Measurements from ENCODE around the gene EIF5B.

EIF5B gene

GRCh38 chr2:99414566-99414965, 77.4 kb downstream of the EIF5B start:
- DNase-seq = no peak

DNA sequence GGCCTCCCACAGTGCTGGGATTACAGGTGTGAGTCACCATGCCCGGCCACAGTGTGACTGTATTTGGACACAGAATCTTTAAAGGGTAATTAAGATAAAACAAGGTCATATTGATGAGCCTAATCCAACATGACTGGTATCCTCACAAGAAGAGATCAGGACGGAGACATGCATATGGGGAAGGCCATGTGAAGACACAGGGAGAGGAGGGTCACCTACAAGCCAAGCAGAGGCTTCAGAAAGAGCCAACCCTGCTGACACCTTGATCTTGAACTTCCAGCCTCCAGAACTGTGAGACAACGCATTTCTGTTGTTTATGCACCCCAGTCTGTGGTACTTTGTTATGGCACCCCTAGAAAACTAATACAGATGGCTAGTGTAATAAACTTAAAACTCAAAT, 80.2 kb downstream of the EIF5B start:
- DNase-seq = no peak

GRCh38 chr2:99420031-99420430, 82.8 kb downstream of the EIF5B start:
- DNase-seq = no peak

DNA sequence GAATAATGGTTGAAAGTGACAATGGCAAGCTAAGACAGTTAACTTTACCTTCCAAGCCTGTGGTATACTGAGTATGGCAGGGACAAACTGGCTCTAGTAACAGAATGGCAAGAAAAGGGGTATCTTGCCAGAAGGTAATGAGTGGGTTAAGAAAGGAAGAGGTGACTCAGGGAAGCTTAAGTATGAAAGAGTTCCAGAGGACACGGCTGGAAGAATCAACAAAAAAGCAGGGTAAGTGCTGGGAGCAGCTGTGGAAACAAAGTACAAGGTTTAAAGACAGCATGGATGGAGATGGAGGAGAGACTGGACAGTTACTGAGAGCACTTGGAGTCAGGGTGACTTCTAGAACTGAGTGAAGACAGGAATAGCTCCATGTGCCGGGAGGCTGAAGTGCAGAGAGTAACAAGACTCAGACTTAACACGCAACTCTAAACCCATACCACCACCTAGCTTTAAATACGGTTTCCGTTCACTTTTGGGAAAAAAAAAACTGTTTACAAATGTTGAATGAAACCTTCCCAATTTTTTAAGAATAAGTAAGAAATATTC, 83.6 kb downstream of the EIF5B start:
- no peak for DNase-seq

DNA sequence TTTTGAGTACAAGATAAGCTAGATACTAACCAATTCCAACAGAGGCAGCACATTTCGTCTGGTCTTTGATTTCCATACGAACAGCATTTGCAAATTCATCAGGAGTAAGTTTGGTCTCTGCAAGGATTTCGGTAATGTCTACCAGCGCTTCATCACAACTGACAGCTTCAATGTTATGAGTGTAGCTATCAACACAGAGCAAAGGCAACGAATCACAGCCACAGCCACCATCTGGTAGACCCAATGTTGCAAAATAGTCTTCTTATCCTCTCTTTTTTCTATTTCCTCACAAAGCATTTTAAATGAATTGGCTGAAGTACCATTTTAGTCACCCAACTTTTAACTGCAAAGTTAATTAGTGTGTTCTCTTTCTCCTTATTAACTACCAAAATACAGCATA, 84.3 kb downstream of the EIF5B start:
- DNase-seq = no peak

- no peak for DNase-seq
These were observed 85.4 kb downstream of the EIF5B start for GRCh38 chr2:99422599-99422998.

GRCh38 chr2:99424371-99424770, 87.2 kb downstream of the EIF5B start:
- no peak for DNase-seq

- no peak for DNase-seq
These were observed 87.8 kb downstream of the EIF5B start for GRCh38 chr2:99425022-99425421.

- no peak for DNase-seq
These were observed 93.6 kb downstream of the EIF5B start for GRCh38 chr2:99430614-99431291.

GRCh38 chr2:99431587-99432275, 94.5 kb downstream of the EIF5B start:
- DNase-seq = no peak

DNA sequence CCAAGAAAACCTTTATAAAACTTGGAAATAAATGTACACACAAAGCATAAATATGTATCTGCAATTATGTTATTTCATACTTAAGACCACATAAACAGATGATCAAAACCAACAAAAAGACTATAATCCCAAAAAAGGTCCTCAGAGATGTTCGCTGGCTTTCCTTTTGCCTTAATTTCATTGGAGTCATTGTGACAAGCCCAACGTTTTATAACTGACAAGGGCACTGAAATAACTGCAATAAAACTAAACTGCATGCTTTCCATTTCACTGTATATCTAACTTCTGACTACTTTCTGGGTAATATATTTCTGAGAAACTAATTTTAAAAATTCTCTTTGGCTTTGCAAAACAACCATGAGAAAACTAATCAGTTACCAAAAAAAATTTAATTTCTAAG, 96.2 kb downstream of the EIF5B start:
- DNase-seq = no peak

GRCh38 chr2:99436874-99437273, 99.7 kb downstream of the EIF5B start:
- DNase-seq = no peak

DNA sequence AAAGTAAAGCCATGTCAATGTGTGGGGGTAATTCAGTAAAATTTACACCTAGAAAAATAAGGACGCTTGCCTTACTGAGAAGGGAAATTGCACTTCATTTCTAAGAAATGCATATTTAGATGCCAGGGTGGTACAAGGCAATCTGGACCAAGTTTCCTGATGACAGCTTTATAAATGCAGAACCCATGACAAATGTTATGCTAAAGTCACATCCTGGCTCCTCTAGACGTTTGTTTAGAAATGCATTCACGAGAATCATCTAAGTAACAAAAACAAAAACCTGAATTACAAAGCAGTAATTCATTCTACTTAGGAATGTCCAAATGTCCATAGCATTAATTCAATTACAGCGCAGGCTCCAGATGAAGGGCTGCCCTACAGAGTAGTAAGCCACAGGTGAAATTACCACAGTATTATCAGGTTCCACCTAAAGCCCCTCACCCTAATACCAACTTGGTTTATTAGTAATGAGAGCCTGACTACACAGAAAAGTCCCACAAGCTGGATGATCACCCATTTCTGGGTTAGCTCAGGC, 102.8 kb downstream of the EIF5B start:
- no peak for DNase-seq

DNA sequence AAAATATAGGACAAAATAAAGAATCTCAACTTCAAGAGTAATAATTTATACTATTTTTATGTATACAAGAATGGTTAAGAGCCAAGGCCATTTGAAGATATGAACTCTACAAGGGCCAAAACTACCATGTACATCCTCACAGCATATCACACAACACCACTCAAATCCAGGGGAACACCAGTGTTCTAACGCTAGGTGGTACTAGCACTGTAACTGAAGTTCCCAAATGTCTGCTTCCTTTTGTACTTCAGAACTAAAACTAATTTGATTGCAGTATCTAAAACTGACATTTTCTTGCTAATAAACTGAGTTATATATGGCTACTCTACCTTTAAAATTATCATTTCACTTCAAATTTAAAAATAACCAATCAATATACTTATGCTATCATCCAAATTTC, 105.6 kb downstream of the EIF5B start:
- DNase-seq = no peak

DNA sequence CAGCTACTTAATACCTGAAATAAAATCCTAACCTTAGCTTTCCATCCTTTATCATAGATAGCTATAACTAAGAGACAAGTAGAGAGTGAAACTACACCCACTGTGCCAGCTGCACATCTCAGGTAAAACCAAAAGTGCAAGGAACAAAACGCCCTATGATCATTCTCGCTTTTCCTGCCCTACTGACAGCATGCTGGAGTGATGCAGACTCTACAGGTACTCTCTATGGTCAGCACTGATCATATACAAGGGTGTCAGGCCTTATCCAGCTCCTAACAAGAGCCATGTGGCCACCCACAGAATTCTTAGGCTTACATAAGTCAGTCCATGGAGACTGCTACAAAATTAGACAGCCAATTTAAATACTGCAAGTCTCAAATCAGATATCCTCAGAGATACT, 107.0 kb downstream of the EIF5B start:
- DNase-seq = no peak

- DNase-seq = no peak
These were observed 107.9 kb downstream of the EIF5B start for GRCh38 chr2:99445065-99445464.

- DNase-seq = no peak
These were observed 111.4 kb downstream of the EIF5B start for GRCh38 chr2:99448556-99448955.

GRCh38 chr2:99450199-99450598, 113.0 kb downstream of the EIF5B start:
- no peak for DNase-seq

Data from CD4-positive, alpha-beta T cell treated with Interleukin-10 for 1 hour (primary cell).